Liver (tissue), 3 donors: ENCODE data around the gene HDLBP.

ENCODE experiments used
- CTCF ChIP-seq: fragments of 150-350 bp; IDR thresholded peaks from 2 replicates; pipeline ENCODE4 v1.5.1; 2017; ENCODE audit warnings: improper control_type of control experiment, low read depth, low read length; ENCODE audit not compliant: missing input control
- JUND ChIP-seq, 2 donors: IDR thresholded peaks; 2 replicates each; pipeline ENCODE4 v1.6.1; 2016; ENCODE audit warnings: antibody characterized with exemption in 2 of 2
- REST ChIP-seq: IDR thresholded peaks from 2 replicates; pipeline ENCODE4 v1.6.1; 2016; ENCODE audit warnings: antibody characterized with exemption, mild to moderate bottlenecking
- TAF1 ChIP-seq: conservative IDR thresholded peaks from 2 replicates; pipeline ENCODE4 v1.6.1; 2016; ENCODE audit warnings: antibody characterized with exemption, mild to moderate bottlenecking
- donor health status: healthy.
- donor health status: healthy.

GRCh38 chr2:241289597-241289996, 25.9 kb downstream of the HDLBP start:
- TF ChIP-seq CTCF, result no peak
- no peak for TF ChIP-seq TAF1
- no peak for TF ChIP-seq REST
- no peak for TF ChIP-seq JUND (IDR thresholded peaks at IDR 0.05)
